ENCODE data around the gene KCNH6.

The KCNH6 gene

GRCh38 chr17:63563339-63563738, 40.2 kb downstream of the KCNH6 start:
- no peak for DNase-seq

GRCh38 chr17:63564562-63564961, 41.4 kb downstream of the KCNH6 start:
- no peak for DNase-seq

DNA sequence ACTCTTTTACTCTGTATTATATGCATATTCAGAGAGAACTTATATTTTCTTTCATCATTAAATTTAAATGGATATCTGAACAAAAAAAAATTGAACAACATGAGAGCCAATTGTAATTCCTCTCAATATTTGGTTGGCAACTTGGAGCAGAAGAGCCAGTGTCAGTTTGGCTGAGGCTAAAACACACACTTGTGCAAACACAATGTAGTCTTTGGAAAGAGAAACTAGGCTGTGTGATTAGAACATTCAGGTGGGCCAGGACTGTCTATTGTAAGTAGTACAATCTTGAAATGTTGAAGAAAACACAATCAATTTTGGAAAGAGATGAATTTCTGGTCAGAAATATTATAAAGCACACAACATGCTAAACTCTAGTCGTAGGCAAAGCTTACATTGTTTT, 44.1 kb downstream of the KCNH6 start:
- no peak for DNase-seq

GRCh38 chr17:63568563-63568962, 45.4 kb downstream of the KCNH6 start:
- no peak for DNase-seq

DNA sequence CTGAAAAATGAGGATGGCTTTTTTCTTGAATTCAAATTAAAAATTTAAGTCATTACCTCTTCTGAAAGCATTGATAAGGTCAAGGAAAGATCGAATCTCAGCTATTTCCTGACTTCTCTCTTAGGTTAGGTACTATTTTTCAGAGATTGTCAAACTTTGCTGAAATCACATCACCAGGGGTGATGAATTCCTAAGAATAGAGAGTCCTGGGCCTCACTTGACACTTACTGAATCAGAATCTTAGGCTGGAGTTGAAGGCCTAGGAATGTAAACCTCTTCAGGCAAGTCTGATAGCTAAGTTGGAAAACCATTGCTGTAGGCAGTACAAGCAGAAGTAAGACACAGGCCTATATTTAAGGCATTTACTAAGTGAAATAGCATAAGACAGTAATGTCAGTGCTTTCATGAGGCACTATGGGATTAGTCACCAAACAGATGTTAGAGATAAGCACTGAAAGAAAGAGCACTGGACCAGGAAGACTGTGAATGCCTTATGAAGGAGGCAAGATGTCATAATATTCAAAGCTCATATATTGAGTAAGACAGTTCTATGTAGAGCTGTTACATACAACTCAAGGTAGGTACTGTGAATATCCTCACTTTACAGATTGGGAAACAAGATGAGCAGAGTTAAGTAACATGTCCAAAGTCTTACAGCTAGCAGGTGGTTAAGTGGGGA, 48.6 kb downstream of the KCNH6 start:
- DNase-seq, result no peak

DNA sequence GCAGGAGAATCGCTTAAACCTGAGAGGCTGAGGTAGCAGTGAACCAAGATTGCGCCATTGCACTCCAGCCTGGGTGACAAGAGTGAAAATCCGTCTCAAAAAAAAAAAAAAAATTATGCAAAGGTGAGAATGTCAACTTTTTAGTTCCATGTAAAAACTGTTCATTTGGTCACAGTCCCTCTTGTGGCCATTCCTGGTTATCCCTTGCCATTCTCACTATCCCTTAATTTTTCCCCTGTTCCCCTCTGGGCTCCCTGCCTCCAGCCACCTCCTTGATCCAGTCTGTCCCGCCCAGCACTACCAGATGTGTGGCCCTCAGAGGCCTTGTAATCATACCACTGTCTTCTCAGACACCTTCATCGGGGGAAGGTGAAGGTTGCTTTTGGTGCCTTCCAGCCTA, 50.5 kb downstream of the KCNH6 start:
- no peak for DNase-seq

DNA sequence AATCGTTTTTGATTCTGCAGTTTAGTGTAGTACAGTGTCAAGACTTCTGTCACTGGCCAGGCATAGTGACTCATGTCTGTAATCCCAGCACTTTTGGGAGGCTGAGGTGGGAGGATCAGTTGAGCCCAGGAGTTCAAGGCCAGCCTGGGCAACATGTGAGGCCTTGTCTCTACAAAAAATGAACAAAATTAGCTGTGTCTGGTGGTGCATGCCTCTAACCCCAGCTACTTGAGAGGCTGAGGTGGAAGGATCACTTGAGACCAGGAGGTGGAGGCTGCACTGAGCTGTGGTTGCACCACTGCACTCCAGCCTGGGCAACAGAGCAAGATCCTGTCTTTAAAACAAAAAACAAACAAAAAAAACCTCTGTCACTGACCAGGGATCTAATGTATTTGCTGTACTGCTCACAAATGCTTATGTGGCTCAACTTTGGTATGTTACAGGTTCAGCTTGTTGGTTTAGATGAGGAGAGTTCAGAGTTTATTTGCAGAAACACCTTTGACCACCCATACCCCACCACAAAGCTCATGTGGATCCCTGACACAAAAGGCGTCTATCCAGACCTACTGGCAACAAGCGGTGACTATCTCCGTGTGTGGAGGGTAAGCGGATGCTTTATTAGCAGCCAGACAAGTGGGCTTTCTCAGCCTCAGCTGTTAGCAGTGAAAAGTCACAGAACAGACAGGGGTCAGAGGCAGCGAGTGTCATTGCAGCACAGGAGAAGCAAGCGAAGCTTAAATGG, 55.0 kb downstream of the KCNH6 start:
- no peak for DNase-seq

GRCh38 chr17:63578769-63579111, 55.6 kb downstream of the KCNH6 start:
- DNase-seq, result no peak

DNA sequence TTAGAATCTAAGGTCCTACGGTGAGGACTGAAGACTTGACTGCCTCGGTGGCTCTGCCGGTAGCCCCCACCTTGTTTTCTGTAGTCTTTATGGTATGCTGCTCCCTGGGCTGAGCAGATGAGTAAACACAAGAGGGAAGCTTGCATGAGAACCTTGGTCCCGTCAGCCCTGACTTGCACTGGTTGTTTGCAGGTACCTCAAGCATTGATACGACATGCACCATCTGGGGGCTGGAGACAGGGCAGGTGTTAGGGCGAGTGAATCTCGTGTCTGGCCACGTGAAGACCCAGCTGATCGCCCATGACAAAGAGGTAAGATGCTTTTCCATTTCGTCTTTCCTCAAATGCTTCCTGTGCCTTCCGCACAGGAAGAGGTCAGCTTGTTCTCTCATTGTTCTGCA, 56.5 kb downstream of the KCNH6 start:
- DNase-seq, result no peak

DNA sequence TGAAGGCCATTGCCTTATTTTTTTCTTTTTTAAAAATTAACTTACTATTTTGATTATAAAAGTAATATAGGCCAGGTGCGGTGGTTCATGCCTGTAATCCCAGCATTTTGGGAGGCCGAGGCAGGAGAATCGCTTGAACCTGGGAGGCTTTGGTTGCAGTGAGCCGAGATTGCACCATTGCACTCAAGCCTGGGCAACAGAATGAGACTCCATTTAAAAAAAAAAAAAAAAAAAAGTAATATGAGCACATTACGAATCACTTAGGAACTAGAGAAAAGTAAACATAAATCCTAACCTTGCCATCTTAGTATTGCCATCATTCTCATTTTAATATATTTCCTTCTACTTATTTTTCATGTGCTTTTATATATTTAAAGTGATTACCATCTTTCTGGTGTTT, 64.6 kb downstream of the KCNH6 start:
- DNase-seq, result no peak

DNA sequence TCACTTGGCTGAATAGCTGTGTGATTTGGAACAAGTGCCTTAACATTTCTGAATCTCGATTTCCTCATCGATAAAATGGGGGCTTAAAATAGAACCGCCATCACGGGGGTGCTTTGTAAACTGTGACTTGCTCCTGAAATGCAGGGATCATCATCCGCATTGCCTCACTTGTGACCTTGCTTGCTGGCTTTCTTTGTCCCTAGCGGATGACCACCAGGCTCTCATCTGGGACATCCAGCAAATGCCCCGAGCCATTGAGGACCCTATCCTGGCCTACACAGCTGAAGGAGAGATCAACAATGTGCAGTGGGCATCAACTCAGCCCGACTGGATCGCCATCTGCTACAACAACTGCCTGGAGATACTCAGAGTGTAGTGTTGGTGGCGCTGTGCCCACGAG, 65.6 kb downstream of the KCNH6 start:
- DNase-seq, result no peak

DNA sequence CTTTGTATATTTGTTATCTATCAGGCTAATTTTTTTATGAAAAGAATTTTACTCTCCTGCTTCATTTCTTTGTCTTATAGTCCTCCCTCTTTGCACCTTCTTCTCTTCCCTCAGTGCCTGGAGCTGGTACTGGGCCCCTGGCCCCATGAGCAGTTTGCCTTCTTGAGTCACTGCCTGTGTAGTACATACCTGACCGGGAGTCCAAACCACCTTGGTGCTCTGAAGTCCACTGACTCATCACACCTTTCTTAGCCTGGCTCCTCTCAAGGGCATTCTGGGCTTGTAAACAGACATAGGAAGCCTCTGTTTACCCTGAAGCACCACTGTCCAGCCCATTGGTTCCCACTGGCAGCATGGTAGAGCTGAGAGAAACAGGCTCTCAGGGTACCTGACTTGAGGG, 66.5 kb downstream of the KCNH6 start:
- no peak for DNase-seq

- DNase-seq, result no peak
These were observed 69.6 kb downstream of the KCNH6 start for GRCh38 chr17:63592797-63593196.

GRCh38 chr17:63595132-63595531, 72.0 kb downstream of the KCNH6 start:
- no peak for DNase-seq

Measured in stimulated activated CD4-positive, alpha-beta T cell treated with anti-CD3 and anti-CD28 coated beads, Interleukin-12 subunit alpha, Interleukin-12 subunit beta, amount 100 ng/mL, for 4 hours (primary cell).